GM12891 (cell line): Measurements from ENCODE around the gene CAMKV.

Experiments
- POLR2A ChIP-seq: IDR thresholded peaks from 2 replicates; pipeline ENCODE4 v1.6.1; 2011; ENCODE audit warnings: low read depth, low read length, control low read depth
- POLR2AphosphoS5 ChIP-seq: IDR thresholded peaks from 2 replicates; pipeline ENCODE4 v1.6.1; 2011; ENCODE audit warnings: low read depth, low read length, control low read depth

GRCh38 chr3:49873623-49874022, 3.9 kb upstream of the CAMKV start:
- TF ChIP-seq POLR2A (no peak), POLR2AphosphoS5 (no peak)
